ENCODE results near the gene DMRT3.

DMRT3 gene

DNA sequence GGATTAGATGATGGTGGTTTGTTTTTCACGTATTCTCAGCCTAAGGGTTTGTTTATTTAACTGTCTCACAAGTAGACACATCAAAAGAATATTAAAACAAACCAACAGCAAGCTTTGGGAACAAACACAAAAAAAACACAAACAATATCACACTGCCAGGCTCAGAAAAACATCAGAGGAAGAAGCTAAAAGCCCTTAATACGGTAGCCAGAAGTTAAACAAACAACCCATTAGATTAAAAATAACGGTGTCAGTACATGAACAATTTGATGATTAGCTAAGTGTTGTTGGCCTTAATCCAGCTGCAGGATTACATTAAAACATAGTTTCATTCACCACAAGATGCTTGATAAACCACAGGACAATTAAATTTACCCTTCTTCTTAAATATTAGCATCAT, 57.8 kb downstream of the DMRT3 start:
- no peak for ATAC-seq (ENCODE audit: low read depth)

GRCh38 chr9:1039589-1039988, 63.1 kb downstream of the DMRT3 start:
- no peak overlapping the region for H3K4me3 ChIP-seq (ENCODE audit: severe bottlenecking)
- no peaks in the 10 kb centered on the region for H3K9me3 ChIP-seq (ENCODE audit: severe bottlenecking)
- TF ChIP-seq, protein P1, sequence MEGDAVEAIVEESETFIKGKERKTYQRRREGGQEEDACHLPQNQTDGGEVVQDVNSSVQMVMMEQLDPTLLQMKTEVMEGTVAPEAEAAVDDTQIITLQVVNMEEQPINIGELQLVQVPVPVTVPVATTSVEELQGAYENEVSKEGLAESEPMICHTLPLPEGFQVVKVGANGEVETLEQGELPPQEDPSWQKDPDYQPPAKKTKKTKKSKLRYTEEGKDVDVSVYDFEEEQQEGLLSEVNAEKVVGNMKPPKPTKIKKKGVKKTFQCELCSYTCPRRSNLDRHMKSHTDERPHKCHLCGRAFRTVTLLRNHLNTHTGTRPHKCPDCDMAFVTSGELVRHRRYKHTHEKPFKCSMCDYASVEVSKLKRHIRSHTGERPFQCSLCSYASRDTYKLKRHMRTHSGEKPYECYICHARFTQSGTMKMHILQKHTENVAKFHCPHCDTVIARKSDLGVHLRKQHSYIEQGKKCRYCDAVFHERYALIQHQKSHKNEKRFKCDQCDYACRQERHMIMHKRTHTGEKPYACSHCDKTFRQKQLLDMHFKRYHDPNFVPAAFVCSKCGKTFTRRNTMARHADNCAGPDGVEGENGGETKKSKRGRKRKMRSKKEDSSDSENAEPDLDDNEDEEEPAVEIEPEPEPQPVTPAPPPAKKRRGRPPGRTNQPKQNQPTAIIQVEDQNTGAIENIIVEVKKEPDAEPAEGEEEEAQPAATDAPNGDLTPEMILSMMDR (IDR thresholded peaks at IDR 0.05; ENCODE audit: poor library complexity, severe bottlenecking) = no peak
- ATAC-seq (ENCODE audit: low read depth) (no peak), DNase-seq (ENCODE audit: low spot score) (no peak)
- H3K27ac ChIP-seq (ENCODE audit: poor library complexity, severe bottlenecking) = no peak overlapping the region
- H3K36me3 ChIP-seq (ENCODE audit: low read depth) = no peaks in the 10 kb centered on the region
- peaks cover 51% of the 10 kb centered on the region for H3K27me3 ChIP-seq (ENCODE audit: insufficient read depth, poor library complexity, severe bottlenecking)
- H3K4me1 ChIP-seq (ENCODE audit: insufficient read depth, poor library complexity, severe bottlenecking) = no peaks in the 10 kb centered on the region

More for the DNA sequence above, 57.8 kb downstream of the DMRT3 start:
- Histone ChIP-seq H3K9me3 (ENCODE audit: severe bottlenecking) (no peaks in the 10 kb centered on the region), H3K4me3 (ENCODE audit: severe bottlenecking) (no peak overlapping the region), H3K36me3 (ENCODE audit: low read depth) (no peaks in the 10 kb centered on the region), H3K4me1 (ENCODE audit: insufficient read depth, poor library complexity, severe bottlenecking) (no peaks in the 10 kb centered on the region), H3K27ac (ENCODE audit: poor library complexity, severe bottlenecking) (no peak overlapping the region), H3K27me3 (ENCODE audit: insufficient read depth, poor library complexity, severe bottlenecking) (peaks cover 8% of the 10 kb centered on the region)
- TF ChIP-seq, protein P1 (IDR thresholded peaks at IDR 0.05; ENCODE audit: poor library complexity, severe bottlenecking) = no peak
- DNase-seq (ENCODE audit: low spot score) = no peak
